Esophagus squamous epithelium (tissue), 5 donors: ENCODE results near the gene ADAMTS2. TPM values are rescaled to one million over a fixed set of nuclear protein-coding genes. Genes with fewer than 3 reads are reported as not detected.

Source experiments
- DNase-seq: peaks from one replicate; lab custom pipeline; 2025; lab: John Stamatoyannopoulos, UW
- H3K27ac ChIP-seq, 4 donors: fragments of 200-600 bp; sonication (generic); one replicate each; pipeline ENCODE4 v1.5.1; 2016 to 2019; ENCODE audit warnings: mild to moderate bottlenecking in 1 of 4
- H3K27me3 ChIP-seq, 4 donors: fragments of 200-600 bp; sonication (generic); 1 replicate in 3 of 4; 2 replicates in 1 of 4; pipeline versions ENCODE4 v1.5.1 to v1.6.0; 2017 to 2021; ENCODE audit warnings: antibody characterized with exemption in 1 of 4
- H3K36me3 ChIP-seq, 3 donors: fragments of 200-600 bp; sonication (generic); one replicate each; pipeline ENCODE4 v1.5.1; 2016 to 2019
- H3K4me1 ChIP-seq, 3 donors: fragments of 200-600 bp; sonication (generic); one replicate each; pipeline ENCODE4 v1.5.1; 2017 to 2019
- H3K4me3 ChIP-seq, 4 donors: fragments of 200-600 bp; sonication (generic); 1 replicate in 3 of 4; 2 replicates in 1 of 4; pipeline ENCODE4 v1.5.1; 2016 to 2019; ENCODE audit warnings: mild to moderate bottlenecking in 2 of 4, moderate library complexity in 1 of 4
- H3K9me3 ChIP-seq, 3 donors: fragments of 200-600 bp; sonication (generic); one replicate each; pipeline ENCODE4 v1.5.1; 2016 to 2019
- POLR2A ChIP-seq, 4 donors: fragments of 450-650 bp; IDR thresholded peaks; one replicate each; pipeline ENCODE4 v1.6.1; 2017; ENCODE audit warnings: antibody characterized with exemption in 4 of 4, mild to moderate bottlenecking in 4 of 4, moderate library complexity in 3 of 4
- WGBS, 2 donors: methylation state at CpG; one replicate each; pipeline ENCODE4 v1.1.5; 2018; 5-methylcytosine and 5-hydroxymethylcytosine counted together
- intact Hi-C: fragments of 100-400 bp; cut with DNase I; formaldehyde crosslinking; loops from one replicate; pipeline ENCODE4 v1.15.0; 2022
- total RNA-seq, 4 donors: library from RNA; depleted of rRNA; stranded (reverse); fragments of >200 nt; gene quantifications; one replicate each; pipeline ENCODE4 v1.1.0, GENCODE V29; 2016
- TF ChIP-seq, protein P1 (sequence below), 6 experiments: fragments of 450-650 bp in 4 of 6; fragments of 200-600 bp in 2 of 6; sonication (generic) in 2 of 6; IDR thresholded peaks; one replicate each; pipeline ENCODE4 v1.5.1; 2016 to 2019; ENCODE audit warnings: antibody characterized with exemption in 6 of 6, mild to moderate bottlenecking in 4 of 6, moderate library complexity in 4 of 6
- donor health status: DM: yes; HTN: yes; CAD: no.

The ADAMTS2 gene
- total RNA-seq, 4 donors from 2014 or later, result 1.3 to 10.3 (median 5.2) TPM

DNA sequence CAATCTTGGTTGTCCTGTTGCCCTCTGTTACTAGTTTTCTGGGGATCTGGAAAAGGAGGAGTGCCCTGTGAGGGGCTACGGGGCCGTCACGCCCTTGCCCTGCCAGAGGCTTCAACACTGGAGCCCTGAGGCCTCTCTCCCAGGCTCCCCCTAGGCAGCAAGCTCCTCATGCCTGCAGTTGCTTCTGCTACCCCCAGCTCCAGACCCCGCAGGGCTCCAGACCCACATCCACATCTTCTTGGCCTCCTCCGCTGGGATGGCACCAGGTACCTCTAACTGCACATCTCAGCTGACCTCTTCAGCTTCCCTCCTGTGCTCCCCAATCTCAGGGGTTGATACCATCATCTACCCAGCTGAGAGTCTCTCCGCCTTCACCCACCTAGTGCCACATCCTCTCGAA is 169.1 kb downstream of the ADAMTS2 start:
- intact Hi-C loops, result no loop called here
- Histone ChIP-seq H3K4me1 (no peaks in the 10 kb centered on the region), H3K36me3 (no peaks in the 10 kb centered on the region), H3K9me3 (peaks cover 0 to 5% (median 0%) of the 10 kb centered on the region in 3 donors), H3K27me3 (peaks cover 0 to 31% (median 0%) of the 10 kb centered on the region in 4 donors), H3K4me3 (no peak overlapping the region), H3K27ac (no peak overlapping the region)
- WGBS, 2 donors, result 77 to 81% methylated on average over 7 of the region's 7 CpGs
- DNase-seq, result no peak
- TF ChIP-seq, protein P1, sequence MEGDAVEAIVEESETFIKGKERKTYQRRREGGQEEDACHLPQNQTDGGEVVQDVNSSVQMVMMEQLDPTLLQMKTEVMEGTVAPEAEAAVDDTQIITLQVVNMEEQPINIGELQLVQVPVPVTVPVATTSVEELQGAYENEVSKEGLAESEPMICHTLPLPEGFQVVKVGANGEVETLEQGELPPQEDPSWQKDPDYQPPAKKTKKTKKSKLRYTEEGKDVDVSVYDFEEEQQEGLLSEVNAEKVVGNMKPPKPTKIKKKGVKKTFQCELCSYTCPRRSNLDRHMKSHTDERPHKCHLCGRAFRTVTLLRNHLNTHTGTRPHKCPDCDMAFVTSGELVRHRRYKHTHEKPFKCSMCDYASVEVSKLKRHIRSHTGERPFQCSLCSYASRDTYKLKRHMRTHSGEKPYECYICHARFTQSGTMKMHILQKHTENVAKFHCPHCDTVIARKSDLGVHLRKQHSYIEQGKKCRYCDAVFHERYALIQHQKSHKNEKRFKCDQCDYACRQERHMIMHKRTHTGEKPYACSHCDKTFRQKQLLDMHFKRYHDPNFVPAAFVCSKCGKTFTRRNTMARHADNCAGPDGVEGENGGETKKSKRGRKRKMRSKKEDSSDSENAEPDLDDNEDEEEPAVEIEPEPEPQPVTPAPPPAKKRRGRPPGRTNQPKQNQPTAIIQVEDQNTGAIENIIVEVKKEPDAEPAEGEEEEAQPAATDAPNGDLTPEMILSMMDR (IDR thresholded peaks at IDR 0.05), result no peak
- TF ChIP-seq POLR2A (IDR thresholded peaks at IDR 0.05), result no peak

DNA sequence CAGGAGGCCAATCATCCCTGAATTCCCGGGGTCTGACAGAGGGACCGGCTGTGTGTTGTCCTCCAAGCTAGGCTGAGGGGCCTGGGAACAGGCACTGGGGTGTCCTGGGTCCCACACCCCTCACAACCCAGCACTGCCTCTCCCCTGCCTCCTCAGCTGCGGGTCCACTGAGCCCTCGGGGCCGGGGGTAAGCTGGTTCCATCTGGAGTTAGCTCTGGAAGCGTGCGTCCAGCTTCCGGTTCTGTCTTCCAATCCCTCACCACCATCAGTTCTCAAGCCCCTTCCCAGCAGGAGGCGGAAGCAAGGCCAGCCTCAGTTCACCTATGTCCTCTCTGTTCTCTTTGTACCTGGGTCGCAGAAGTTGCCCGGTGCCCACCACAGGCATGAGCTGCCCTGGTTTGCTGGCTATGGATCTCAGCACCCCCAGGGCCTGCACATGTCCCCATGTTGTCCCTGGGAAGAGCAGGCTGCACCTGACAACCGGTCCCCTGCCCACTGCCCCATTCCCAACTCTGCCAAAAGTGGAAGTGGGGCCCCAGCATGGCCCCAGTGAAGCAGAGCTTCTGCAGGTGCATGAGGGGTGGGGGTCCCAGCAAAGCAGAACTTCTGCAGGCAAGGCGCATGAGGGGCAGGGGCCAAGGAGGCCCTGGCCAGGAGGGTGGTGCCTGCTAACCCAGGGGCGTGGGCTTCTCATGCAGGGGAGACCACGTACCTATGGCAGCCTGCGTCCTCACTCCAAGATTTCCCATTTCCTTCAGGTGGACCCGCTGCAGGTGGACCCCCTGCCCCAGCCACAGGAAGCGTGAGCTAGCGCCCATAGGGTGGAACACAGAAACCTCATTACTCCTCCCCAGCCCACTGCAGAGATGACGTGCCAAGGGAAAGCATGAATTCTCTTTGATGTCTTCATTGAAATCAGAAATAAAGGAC is 173.2 kb downstream of the ADAMTS2 start:
- Histone ChIP-seq H3K36me3 (no peaks in the 10 kb centered on the region), H3K4me1 (peaks cover 0 to 10% (median 0%) of the 10 kb centered on the region in 3 donors), H3K27me3 (peaks cover 0 to 33% (median 0%) of the 10 kb centered on the region in 4 donors), H3K27ac (no peak overlapping the region), H3K9me3 (no peaks in the 10 kb centered on the region), H3K4me3 (no peak overlapping the region)
- intact Hi-C loops, result no loop called here
- DNase-seq, result no peak
- 87 to 90% methylated on average over 7 to 12 of the region's 20 CpGs for WGBS, 2 donors
- TF ChIP-seq POLR2A (IDR thresholded peaks at IDR 0.05), result no peak
- TF ChIP-seq, protein P1 (IDR thresholded peaks at IDR 0.05), result no peak

DNA sequence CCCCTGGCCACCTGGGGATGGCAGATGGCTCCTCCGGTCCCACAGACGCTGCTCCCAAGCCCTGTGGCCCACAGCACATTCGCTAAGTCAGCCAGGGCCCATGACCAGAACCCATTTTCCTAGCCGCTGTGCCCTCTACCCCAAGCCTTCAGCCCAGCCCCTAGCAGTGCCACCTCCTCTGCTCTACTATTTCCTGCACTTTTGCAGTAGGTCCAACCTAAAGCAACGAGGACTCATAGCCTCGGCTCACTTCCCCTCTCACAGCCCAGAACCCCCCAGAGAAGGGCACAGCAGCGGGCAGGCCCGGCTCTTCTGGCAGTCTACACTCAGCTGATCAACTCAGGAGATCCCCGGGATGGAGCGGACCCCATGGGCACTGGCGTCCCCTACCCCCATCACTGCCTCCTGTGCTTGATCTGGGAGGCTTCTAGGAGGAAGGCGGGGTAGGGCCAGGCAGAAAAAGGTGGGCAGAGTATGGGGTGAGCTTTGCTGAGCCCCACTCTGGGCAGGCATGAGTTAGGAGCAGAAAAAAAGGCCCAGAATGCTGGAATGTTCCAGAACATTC is 173.9 kb downstream of the ADAMTS2 start:
- no peaks in the 10 kb centered on the region for H3K36me3 ChIP-seq
- no peak overlapping the region for H3K4me3 ChIP-seq
- intact Hi-C loops, result no loop called here
- H3K27me3 ChIP-seq, result peaks cover 0 to 37% (median 0%) of the 10 kb centered on the region in 4 donors
- H3K4me1 ChIP-seq, result peaks cover 0 to 16% (median 3%) of the 10 kb centered on the region in 3 donors
- 84% methylated on average over 5 of the region's 12 CpGs; no CpG with 5 or more reads in 1 of the 2 donors for WGBS, 2 donors
- H3K27ac ChIP-seq, result no peak overlapping the region
- TF ChIP-seq, protein P1 (IDR thresholded peaks at IDR 0.05), result no peak
- no peak for TF ChIP-seq POLR2A (IDR thresholded peaks at IDR 0.05)
- no peaks in the 10 kb centered on the region for H3K9me3 ChIP-seq
- no peak for DNase-seq

DNA sequence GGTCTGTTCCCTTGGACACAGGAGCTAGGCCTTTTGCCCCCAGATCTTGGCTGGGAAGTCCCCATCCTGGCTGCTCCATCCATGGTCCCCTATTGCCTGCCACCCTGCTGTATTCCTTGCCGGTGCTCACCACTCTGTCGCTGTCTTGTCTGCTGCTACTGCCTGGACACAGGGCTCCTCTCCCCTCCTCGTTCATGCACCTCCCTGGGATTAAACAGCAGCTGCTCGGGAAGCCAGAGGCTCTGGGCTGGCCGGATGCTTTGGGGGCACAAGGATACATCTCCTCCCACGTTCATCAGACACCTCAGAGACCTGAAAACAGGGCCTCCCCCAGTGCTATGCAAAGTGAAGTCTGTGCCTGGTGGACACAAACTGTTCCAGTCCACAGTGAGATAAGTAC is 174.7 kb downstream of the ADAMTS2 start:
- Histone ChIP-seq H3K4me3 (no peak overlapping the region), H3K9me3 (no peaks in the 10 kb centered on the region), H3K4me1 (peaks cover 0 to 16% (median 3%) of the 10 kb centered on the region in 3 donors), H3K36me3 (no peaks in the 10 kb centered on the region), H3K27me3 (peaks cover 0 to 31% (median 0%) of the 10 kb centered on the region in 4 donors), H3K27ac (no peak overlapping the region)
- TF ChIP-seq, protein P1 (IDR thresholded peaks at IDR 0.05), result no peak
- no peak for TF ChIP-seq POLR2A (IDR thresholded peaks at IDR 0.05)
- intact Hi-C loops, result no loop called here
- no peak for DNase-seq
- 76 to 90% methylated on average over 2 to 5 of the region's 6 CpGs for WGBS, 2 donors

DNA sequence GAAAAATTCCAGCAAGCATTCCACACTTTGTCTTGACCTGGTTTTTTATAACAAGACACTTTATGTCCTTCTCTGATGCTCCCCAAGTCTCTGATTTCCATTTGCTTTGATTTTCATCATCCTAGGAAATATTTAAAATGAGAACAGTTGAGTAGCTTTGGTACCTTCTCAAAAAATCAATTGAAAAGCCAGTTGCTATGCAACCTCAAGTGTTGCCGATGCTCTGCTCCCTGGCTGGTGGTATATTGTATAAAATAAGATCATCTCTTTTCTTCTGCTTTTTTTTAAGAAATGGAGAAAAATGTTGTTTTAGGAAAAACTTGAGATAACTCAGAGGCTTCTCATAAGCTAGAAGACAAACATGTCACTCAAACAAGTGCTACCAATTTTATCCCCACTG is 175.4 kb downstream of the ADAMTS2 start:
- H3K27me3 ChIP-seq, result peaks cover 0 to 31% (median 0%) of the 10 kb centered on the region in 4 donors
- no peaks in the 10 kb centered on the region for H3K36me3 ChIP-seq
- no peak overlapping the region for H3K27ac ChIP-seq
- no peaks in the 10 kb centered on the region for H3K9me3 ChIP-seq
- H3K4me3 ChIP-seq, result no peak overlapping the region
- intact Hi-C loops, result no loop called here
- H3K4me1 ChIP-seq, result peaks cover 0 to 16% (median 3%) of the 10 kb centered on the region in 3 donors
- WGBS, 2 donors, result 67 to 94% methylated on average over 1 of the region's 1 CpG
- TF ChIP-seq, protein P1 (IDR thresholded peaks at IDR 0.05), result no peak
- no peak for TF ChIP-seq POLR2A (IDR thresholded peaks at IDR 0.05)
- no peak for DNase-seq
